ENCODE data around the gene SH3RF3.

SH3RF3 gene

GRCh38 chr2:109521233-109522062 is 392.4 kb downstream of the SH3RF3 start:
- H3K27me3 ChIP-seq, result no peaks in the 10 kb centered on the region
- H4K20me1 ChIP-seq, result no peaks in the 10 kb centered on the region
- H3K9ac ChIP-seq, result no peak overlapping the region
- peak overlapping the region; percentile 23; the same call in 1 of the 2 replicates for H3K4me2 ChIP-seq
- H3K27ac ChIP-seq, result no peak overlapping the region
- peaks cover 84% of the 10 kb centered on the region for H3K4me1 ChIP-seq
- no peak overlapping the region for H3K4me3 ChIP-seq
- no peaks in the 10 kb centered on the region for H3K36me3 ChIP-seq
- no peak for TF ChIP-seq Cebpa-rat (IDR thresholded peaks at IDR 0.05)
- H3K9me3 ChIP-seq, result no peaks in the 10 kb centered on the region

- Histone ChIP-seq H3K4me3 (no peak overlapping the region), H3K9me3 (no peaks in the 10 kb centered on the region), H3K4me1 (peaks cover 84% of the 10 kb centered on the region), H3K36me3 (no peaks in the 10 kb centered on the region), H3K27me3 (no peaks in the 10 kb centered on the region), H3K27ac (no peak overlapping the region), H3K4me2 (no peak overlapping the region), H4K20me1 (no peaks in the 10 kb centered on the region), H3K9ac (no peak overlapping the region)
- no peak for TF ChIP-seq Cebpa-rat (IDR thresholded peaks at IDR 0.05)
Observed at GRCh38 chr2:109522063-109522374, 393.0 kb downstream of the SH3RF3 start.

GRCh38 chr2:109523121-109523520 is 394.1 kb downstream of the SH3RF3 start:
- Histone ChIP-seq H3K4me3 (no peak overlapping the region), H3K36me3 (no peaks in the 10 kb centered on the region), H3K9me3 (no peaks in the 10 kb centered on the region), H3K4me2 (peak overlapping the region; percentile 56; the same call in 1 of the 2 replicates), H3K4me1 (peaks cover 85% of the 10 kb centered on the region), H3K27me3 (no peaks in the 10 kb centered on the region), H4K20me1 (no peaks in the 10 kb centered on the region), H3K9ac (no peak overlapping the region), H3K27ac (no peak overlapping the region)
- TF ChIP-seq Cebpa-rat (IDR thresholded peaks at IDR 0.05), result no peak

- H3K27ac ChIP-seq, result no peak overlapping the region
- H3K4me1 ChIP-seq, result peaks cover 85% of the 10 kb centered on the region
- no peaks in the 10 kb centered on the region for H3K27me3 ChIP-seq
- TF ChIP-seq Cebpa-rat (IDR thresholded peaks at IDR 0.05), result no peak
- no peaks in the 10 kb centered on the region for H4K20me1 ChIP-seq
- H3K9me3 ChIP-seq, result no peaks in the 10 kb centered on the region
- peak overlapping the region; percentile 56 for H3K4me2 ChIP-seq
- no peaks in the 10 kb centered on the region for H3K36me3 ChIP-seq
- no peak overlapping the region for H3K9ac ChIP-seq
- H3K4me3 ChIP-seq, result no peak overlapping the region
Observed at GRCh38 chr2:109523536-109524361, 394.7 kb downstream of the SH3RF3 start.

DNA sequence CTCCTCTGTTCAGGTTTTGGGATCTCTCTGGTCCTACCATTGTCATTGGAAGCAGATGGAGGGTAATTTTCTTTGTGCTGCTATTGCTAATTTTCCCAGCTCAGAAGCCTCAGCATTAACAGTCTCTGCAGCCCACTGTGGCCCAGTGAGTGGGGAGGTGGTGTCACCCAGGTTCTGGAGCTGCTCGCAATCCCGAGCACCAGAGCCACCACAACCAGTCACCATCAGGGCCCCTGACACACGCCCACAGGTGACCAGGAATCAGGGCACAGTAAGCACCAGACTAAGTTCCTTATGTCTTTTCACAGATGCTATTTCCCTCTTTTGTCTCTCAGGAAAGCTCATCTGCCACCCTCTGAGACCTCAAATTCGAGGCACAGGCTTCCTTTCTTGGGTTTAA is 396.8 kb downstream of the SH3RF3 start:
- Histone ChIP-seq H3K9me3 (no peaks in the 10 kb centered on the region; the same call in 1 of the 2 replicates), H3K4me2 (peak overlapping the region; percentile 63), H4K20me1 (no peaks in the 10 kb centered on the region), H3K4me3 (no peak overlapping the region), H3K27ac (peak overlapping the region; percentile 58), H3K36me3 (no peaks in the 10 kb centered on the region), H3K27me3 (no peaks in the 10 kb centered on the region), H3K4me1 (peaks cover 93% of the 10 kb centered on the region), H3K9ac (no peak overlapping the region; the same call in 1 of the 2 replicates)
- TF ChIP-seq Cebpa-rat (IDR thresholded peaks at IDR 0.05), result no peak

GRCh38 chr2:109526442-109526970 is 397.5 kb downstream of the SH3RF3 start:
- Histone ChIP-seq H3K4me3 (no peak overlapping the region), H3K27me3 (no peaks in the 10 kb centered on the region), H3K4me1 (peaks cover 95% of the 10 kb centered on the region), H4K20me1 (no peaks in the 10 kb centered on the region), H3K9me3 (no peaks in the 10 kb centered on the region; the same call in 1 of the 2 replicates), H3K27ac (peak overlapping the region; percentile 58), H3K36me3 (no peaks in the 10 kb centered on the region), H3K9ac (no peak overlapping the region; the same call in 1 of the 2 replicates), H3K4me2 (peak overlapping the region; percentile 63)
- TF ChIP-seq Cebpa-rat (IDR thresholded peaks at IDR 0.05), result no peak

DNA sequence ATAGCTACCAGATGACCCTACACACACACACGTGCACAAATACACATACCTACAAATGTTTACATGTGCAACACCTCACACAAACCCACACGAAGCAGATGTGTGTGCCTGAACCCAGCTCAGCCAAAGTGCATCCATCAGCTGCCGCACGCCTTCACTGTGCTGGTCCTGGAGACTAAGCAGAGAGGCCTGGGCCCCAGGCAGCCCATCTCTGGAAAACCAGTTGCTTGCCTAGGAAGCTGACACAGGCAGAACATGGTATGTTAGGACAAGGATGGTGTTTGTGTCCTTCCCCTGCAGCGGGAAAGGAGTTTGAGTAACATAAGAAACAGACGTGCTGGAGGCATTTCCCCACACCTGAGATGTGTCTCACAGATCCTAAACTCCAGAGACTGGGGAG is 398.1 kb downstream of the SH3RF3 start:
- Histone ChIP-seq H3K4me2 (peak overlapping the region; percentile 63), H3K4me3 (no peak overlapping the region), H3K9me3 (no peaks in the 10 kb centered on the region; the same call in 1 of the 2 replicates), H3K27me3 (no peaks in the 10 kb centered on the region), H4K20me1 (no peaks in the 10 kb centered on the region), H3K9ac (no peak overlapping the region), H3K27ac (peak overlapping the region; percentile 58), H3K4me1 (peaks cover 97% of the 10 kb centered on the region), H3K36me3 (no peaks in the 10 kb centered on the region)
- TF ChIP-seq Cebpa-rat (IDR thresholded peaks at IDR 0.05), result no peak

DNA sequence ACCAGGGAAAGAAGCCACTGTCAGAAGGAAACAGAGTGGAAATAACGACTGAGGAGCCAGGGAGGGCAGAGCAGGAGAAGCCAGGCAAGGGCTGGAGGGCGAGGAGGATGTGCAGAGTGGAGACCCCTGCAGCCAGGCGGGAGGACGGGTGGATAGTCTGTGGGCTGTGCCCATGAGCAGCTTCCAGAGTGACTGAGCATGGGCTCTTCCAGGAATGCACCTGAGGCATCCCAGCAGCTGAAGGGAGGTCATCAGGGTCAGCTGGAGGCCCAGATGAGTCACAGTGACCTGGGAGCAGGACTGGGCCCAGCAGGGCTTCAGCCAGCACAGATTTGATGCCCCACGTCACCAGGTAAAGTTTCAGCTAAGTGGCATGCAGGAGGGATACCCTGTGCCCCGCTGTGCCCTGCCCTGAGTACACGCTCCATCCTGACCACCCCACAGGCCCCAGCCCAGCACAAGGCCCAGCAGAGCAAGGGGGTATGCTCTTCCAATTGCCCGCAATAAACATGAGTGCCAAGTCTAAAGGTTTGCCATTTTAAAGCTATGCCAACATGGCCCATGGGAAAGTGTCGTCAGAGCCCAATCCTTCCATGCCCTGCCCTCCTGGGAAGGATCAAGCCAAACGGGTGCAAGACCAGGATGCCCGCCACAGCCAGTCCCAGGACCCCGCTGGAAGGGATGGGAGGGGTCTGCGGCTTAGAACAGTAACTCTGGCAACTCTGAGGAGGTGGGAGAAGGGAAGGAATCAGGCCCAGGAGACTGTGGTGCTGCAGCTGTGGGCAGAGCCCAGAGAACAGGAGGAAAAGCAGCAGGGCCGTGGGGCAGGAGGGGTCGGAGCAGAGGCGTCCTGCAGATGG is 399.1 kb downstream of the SH3RF3 start:
- Histone ChIP-seq H3K4me3 (peak overlapping the region; percentile 5; the same call in 1 of the 2 replicates), H3K27me3 (no peaks in the 10 kb centered on the region), H3K4me1 (peaks cover 100% of the 10 kb centered on the region), H4K20me1 (no peaks in the 10 kb centered on the region), H3K36me3 (no peaks in the 10 kb centered on the region), H3K9me3 (no peaks in the 10 kb centered on the region; the same call in 1 of the 2 replicates), H3K9ac (no peak overlapping the region), H3K4me2 (peak overlapping the region; percentile 80), H3K27ac (peak overlapping the region; percentile 82)
- TF ChIP-seq Cebpa-rat (IDR thresholded peaks at IDR 0.05), result no peak

All from BLaER1 (cell line).